GM13976 (cell line): ENCODE results near the gene MEN1.
A peak's percentile ranks its signal among the peaks of the same experiment; 100 is the strongest.

Experiments
- DNase-seq: peaks from one replicate; pipeline ENCODE4 v3.0.0; 2012; ENCODE audit warnings: low spot score
- CTCF ChIP-seq: IDR thresholded peaks from 2 replicates; pipeline ENCODE4 v1.5.1; 2012; ENCODE audit warnings: borderline replicate concordance, mild to moderate bottlenecking; ENCODE audit not compliant: insufficient read depth; ENCODE audit errors: extremely low read depth, missing control alignments, control extremely low read depth
- in situ Hi-C: fragments of 300-500 bp; cut with MboI; formaldehyde crosslinking; loops from one replicate; pipeline ENCODE4 v1.12.0; 2022; ENCODE audit warnings: low sequenced_read_pairs, mixed read lengths, inconsistent platforms; ENCODE audit not compliant: unreplicated experiment

Gene MEN1

GRCh38 chr11:64766881-64767280, 43.5 kb downstream of the MEN1 start:
- no peak for TF ChIP-seq CTCF
- peak; percentile 6 for DNase-seq
- in situ Hi-C loops = no loop called here

GRCh38 chr11:64765851-64766665, 44.3 kb downstream of the MEN1 start:
- in situ Hi-C loops = no loop called here
- peak; percentile 15 for DNase-seq
- TF ChIP-seq CTCF = no peak

- in situ Hi-C loops = no loop called here
- peak; percentile 7 for DNase-seq
- no peak for TF ChIP-seq CTCF
These were observed 45.0 kb downstream of the MEN1 start for GRCh38 chr11:64765291-64765850.

- peak; percentile 4 for DNase-seq
- in situ Hi-C loops = no loop called here
- no peak for TF ChIP-seq CTCF
These were observed 45.6 kb downstream of the MEN1 start for GRCh38 chr11:64764753-64765152.

GRCh38 chr11:64764040-64764611, 46.2 kb downstream of the MEN1 start:
- in situ Hi-C loops = no loop called here
- no peak for TF ChIP-seq CTCF
- DNase-seq = peak; percentile 25

GRCh38 chr11:64763526-64764039, 46.8 kb downstream of the MEN1 start:
- no peak for TF ChIP-seq CTCF
- in situ Hi-C loops = no loop called here
- DNase-seq = peak; percentile 22
